ENCODE measurements around the gene EIF2B5. TPM values are rescaled to one million over a fixed set of nuclear protein-coding genes. Genes with fewer than 3 reads are reported as not detected.

The EIF2B5 gene
- total and polyA plus RNA-seq, 2 of the 13 experiments (the other 11 are each of a cell fraction or from before 2014, with no cell fraction given), result 38.4 to 60.2 TPM

DNA sequence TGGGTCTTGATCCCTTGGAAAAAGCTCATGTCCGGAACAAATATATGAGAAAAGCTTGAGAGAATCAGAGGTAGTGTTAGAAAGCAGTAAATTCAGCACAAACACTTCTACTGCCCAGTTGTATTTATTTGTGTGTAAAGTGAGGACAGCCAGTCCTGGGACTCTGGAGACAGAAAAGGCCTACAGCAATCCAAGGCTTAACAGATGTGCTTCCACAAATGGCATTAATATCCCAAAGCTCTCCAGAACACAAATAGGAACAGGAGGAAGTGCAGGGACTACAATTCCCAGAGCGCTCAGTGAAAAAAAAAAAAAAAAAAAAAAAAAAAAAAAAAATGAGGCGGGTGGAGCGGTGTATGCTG, 39.1 kb downstream of the EIF2B5 start (continued):
- TF ChIP-seq ZC3H13 (CRISPR knock-in tag; IDR thresholded peaks at IDR 0.05), result 0 out of 2 replicates have a peak, but pooled peaks have one; percentile 36

DNA sequence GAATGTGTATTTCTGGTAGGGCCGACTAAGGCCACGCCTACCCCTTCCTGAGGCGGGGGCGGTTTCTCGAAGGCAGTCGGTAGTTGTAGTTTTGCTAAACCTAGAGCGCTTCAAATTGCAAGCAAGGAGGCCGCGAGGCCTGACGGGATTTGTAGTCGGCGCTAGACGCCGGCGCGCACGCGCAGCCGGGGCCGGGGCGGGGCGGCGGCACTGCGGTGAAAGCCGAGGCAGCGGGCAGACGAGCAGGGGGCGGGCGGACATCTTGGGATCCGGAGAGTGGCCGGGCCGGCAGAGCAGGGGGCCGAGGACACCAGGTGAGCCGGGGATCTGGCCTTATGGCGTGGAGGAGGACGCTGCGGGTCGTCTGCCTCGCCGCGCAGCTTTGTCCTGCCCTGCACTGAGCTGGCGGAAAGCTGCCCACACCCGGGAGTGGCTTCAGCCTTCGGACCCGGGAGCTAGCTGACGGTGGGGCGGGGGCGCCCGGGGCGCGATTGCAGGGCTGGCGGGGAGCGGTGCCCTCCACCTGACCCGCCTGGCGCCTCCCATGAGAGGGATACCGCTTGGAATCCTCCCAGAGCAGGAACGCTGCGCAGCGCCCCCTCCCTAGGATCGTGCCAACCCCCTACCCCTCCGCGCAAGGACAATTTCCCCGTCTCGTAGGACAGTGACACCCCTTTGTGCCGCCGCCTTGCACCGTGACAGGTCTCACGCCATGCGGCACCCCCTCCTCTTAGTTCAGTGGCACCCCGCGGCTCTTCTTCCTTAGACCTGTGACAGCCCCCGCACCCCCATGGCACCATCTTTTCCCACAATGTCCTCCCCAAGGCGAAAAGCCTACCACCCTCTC, 39.7 kb downstream of the EIF2B5 start, which contains the start of gene AP2M1:
AP2M1 (plus strand) TSS at position 210 of the 847 bp plus-strand sequence. CDS start 2,139 bp downstream, outside the sequence.
- intact Hi-C loops (cut with micrococcal nuclease; ENCODE audit: unreplicated experiment), result loop anchor here (2.0 kb wide), 1 partner anchor 18 kb away; no protein-coding TSS in a partner anchor
- Histone ChIP-seq H3K27me3 (ENCODE audit: control insufficient read depth in 1 of 2, insufficient read depth in 2 of 2, low read length in 2 of 2) (no peaks in the 10 kb centered on the region; a peak in 1 of 5 replicates), H3K36me3 (replicated peaks in 1 of 2; ENCODE audit: control insufficient read depth in 1 of 2, insufficient read depth in 2 of 2, low read length in 2 of 2) (peaks cover 21 to 49% of the 10 kb centered on the region in 2 experiments), H4K20me1 (ENCODE audit: insufficient read depth, low read length) (no peaks in the 10 kb centered on the region; the same call in 1 of the 2 replicates), H3K9me3 (ENCODE audit: low read length) (no peaks in the 10 kb centered on the region), H3K27ac (ENCODE audit: extremely low read length, insufficient read depth, low read length) (peak within 1 kb of the TSS; percentile 77), H3K4me3 (replicated peaks in 1 of 3; ENCODE audit: insufficient read depth in 1 of 3, low read depth in 2 of 3, low read length in 3 of 3) (peak within 1 kb of the TSS; percentile 97 to 99 (median 99)), H2AFZ (ENCODE audit: low read length) (no peak within 1 kb of the TSS), H3K9ac (ENCODE audit: insufficient read depth, low read depth, low read length) (peak within 1 kb of the TSS; percentile 98), H3K79me2 (ENCODE audit: insufficient read depth, low read length) (peaks cover 23% of the 10 kb centered on the region), H3K4me1 (ENCODE audit: insufficient read depth, low read length) (peaks cover 24% of the 10 kb centered on the region), H3K4me2 (ENCODE audit: low read depth, low read length) (peak within 1 kb of the TSS; percentile 95)
- CTCF ChIA-PET (ENCODE audit: low intra/inter-chr PET ratio, low total read pairs), result no interaction called here
- WGBS (ENCODE audit: low lambda C conversion rate), result 3% methylated on average over 11 of the region's 73 CpGs
- DNase-seq (ENCODE audit: low spot score) (peak; percentile 97), ATAC-seq (peak; percentile 86), FAIRE-seq (peak; percentile 90)
- no TSS peak for BruUV-seq (replicated peaks)
- POLR2A ChIA-PET, result interaction anchor here (0.6 to 1.8 kb wide), 4 partner anchors 9 to 39 kb away, joined by 3 to 23 read pairs (median 6); partner anchors contain the start of gene ABCF3
- in situ Hi-C loops (cut with HindIII; ENCODE audit: extremely low pct_ligation_motif_present, low pct_unique_long_range_greater_than_20kb), result no loop called here
- TF ChIP-seq ATF7 (IDR thresholded peaks at IDR 0.05), result no peak
- TF ChIP-seq ATF7 (CRISPR knock-in tag; IDR thresholded peaks at IDR 0.05), result no peak
- TF ChIP-seq ZFP90 (CRISPR knock-in tag; IDR thresholded peaks at IDR 0.05; ENCODE audit: borderline replicate concordance), result no peak
- TF ChIP-seq ADNP (CRISPR knock-in tag; IDR thresholded peaks at IDR 0.05), result no peak
- TF ChIP-seq, protein P1, sequence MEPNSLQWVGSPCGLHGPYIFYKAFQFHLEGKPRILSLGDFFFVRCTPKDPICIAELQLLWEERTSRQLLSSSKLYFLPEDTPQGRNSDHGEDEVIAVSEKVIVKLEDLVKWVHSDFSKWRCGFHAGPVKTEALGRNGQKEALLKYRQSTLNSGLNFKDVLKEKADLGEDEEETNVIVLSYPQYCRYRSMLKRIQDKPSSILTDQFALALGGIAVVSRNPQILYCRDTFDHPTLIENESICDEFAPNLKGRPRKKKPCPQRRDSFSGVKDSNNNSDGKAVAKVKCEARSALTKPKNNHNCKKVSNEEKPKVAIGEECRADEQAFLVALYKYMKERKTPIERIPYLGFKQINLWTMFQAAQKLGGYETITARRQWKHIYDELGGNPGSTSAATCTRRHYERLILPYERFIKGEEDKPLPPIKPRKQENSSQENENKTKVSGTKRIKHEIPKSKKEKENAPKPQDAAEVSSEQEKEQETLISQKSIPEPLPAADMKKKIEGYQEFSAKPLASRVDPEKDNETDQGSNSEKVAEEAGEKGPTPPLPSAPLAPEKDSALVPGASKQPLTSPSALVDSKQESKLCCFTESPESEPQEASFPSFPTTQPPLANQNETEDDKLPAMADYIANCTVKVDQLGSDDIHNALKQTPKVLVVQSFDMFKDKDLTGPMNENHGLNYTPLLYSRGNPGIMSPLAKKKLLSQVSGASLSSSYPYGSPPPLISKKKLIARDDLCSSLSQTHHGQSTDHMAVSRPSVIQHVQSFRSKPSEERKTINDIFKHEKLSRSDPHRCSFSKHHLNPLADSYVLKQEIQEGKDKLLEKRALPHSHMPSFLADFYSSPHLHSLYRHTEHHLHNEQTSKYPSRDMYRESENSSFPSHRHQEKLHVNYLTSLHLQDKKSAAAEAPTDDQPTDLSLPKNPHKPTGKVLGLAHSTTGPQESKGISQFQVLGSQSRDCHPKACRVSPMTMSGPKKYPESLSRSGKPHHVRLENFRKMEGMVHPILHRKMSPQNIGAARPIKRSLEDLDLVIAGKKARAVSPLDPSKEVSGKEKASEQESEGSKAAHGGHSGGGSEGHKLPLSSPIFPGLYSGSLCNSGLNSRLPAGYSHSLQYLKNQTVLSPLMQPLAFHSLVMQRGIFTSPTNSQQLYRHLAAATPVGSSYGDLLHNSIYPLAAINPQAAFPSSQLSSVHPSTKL (CRISPR knock-in tag; IDR thresholded peaks at IDR 0.05), result no peak
- TF ChIP-seq ZNF496 (CRISPR knock-in tag; IDR thresholded peaks at IDR 0.05; ENCODE audit: insufficient replicate concordance), result no peak
- no peak for TF ChIP-seq PRMT3 (CRISPR knock-in tag; IDR thresholded peaks at IDR 0.05; ENCODE audit: borderline replicate concordance, low read depth)
- TF ChIP-seq CC2D1A (CRISPR knock-in tag; IDR thresholded peaks at IDR 0.05), result no peak
- TF ChIP-seq KLF9 (CRISPR knock-in tag; IDR thresholded peaks at IDR 0.05; ENCODE audit: low read depth), result no peak
- TF ChIP-seq, protein P2, sequence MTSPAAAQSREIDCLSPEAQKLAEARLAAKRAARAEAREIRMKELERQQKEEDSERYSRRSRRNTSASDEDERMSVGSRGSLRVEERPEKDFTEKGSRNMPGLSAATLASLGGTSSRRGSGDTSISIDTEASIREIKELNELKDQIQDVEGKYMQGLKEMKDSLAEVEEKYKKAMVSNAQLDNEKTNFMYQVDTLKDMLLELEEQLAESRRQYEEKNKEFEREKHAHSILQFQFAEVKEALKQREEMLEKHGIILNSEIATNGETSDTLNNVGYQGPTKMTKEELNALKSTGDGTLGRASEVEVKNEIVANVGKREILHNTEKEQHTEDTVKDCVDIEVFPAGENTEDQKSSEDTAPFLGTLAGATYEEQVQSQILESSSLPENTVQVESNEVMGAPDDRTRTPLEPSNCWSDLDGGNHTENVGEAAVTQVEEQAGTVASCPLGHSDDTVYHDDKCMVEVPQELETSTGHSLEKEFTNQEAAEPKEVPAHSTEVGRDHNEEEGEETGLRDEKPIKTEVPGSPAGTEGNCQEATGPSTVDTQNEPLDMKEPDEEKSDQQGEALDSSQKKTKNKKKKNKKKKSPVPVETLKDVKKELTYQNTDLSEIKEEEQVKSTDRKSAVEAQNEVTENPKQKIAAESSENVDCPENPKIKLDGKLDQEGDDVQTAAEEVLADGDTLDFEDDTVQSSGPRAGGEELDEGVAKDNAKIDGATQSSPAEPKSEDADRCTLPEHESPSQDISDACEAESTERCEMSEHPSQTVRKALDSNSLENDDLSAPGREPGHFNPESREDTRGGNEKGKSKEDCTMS (CRISPR knock-in tag; conservative IDR thresholded peaks at IDR 0.05), result no peak
- TF ChIP-seq GTF2F1 (IDR thresholded peaks at IDR 0.05; ENCODE audit: low read length), result no peak
- TF ChIP-seq, protein P3, sequence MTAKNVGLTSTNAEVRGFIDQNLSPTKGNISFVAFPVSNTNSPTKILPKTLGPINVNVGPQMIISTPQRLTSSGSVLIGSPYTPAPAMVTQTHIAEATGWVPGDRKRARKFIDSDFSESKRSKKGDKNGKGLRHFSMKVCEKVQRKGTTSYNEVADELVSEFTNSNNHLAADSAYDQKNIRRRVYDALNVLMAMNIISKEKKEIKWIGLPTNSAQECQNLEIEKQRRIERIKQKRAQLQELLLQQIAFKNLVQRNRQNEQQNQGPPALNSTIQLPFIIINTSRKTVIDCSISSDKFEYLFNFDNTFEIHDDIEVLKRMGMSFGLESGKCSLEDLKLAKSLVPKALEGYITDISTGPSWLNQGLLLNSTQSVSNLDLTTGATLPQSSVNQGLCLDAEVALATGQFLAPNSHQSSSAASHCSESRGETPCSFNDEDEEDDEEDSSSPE (CRISPR knock-in tag; IDR thresholded peaks at IDR 0.05), result peak; percentile 45
- no peak for TF ChIP-seq RCOR2 (CRISPR knock-in tag; IDR thresholded peaks at IDR 0.05)
- TF ChIP-seq TCF7L2 (IDR thresholded peaks at IDR 0.05; ENCODE audit: low read depth, low read length), result no peak
